CD4-positive, alpha-beta T cell treated with Interferon gamma for 1 hour (primary cell): Measurements from ENCODE around the gene NCBP2.

Experiments
- DNase-seq: peaks from one replicate; pipeline ENCODE4 v3.0.0-alpha.2; 2020

The NCBP2 gene

GRCh38 chr3:196942226-196942914, at the start of gene NCBP2:
Gene NCBP2 (minus strand): TSS chr3:196942528. CDS start chr3:196942503, 25 bp downstream.
- peak; percentile 98 for DNase-seq

- DNase-seq: no peak
Measured at GRCh38 chr3:196991581-196992460, 49.5 kb upstream of the NCBP2 start.

- no peak for DNase-seq
Measured at GRCh38 chr3:196990601-196991007, 48.3 kb upstream of the NCBP2 start.

- no peak for DNase-seq
Measured at GRCh38 chr3:196989721-196990262, 47.5 kb upstream of the NCBP2 start.

- no peak for DNase-seq
Measured at GRCh38 chr3:196988241-196989029, 46.1 kb upstream of the NCBP2 start.

GRCh38 chr3:196987022-196987421, 44.7 kb upstream of the NCBP2 start:
- no peak for DNase-seq

- no peak for DNase-seq
Measured at GRCh38 chr3:196985954-196986885, 43.9 kb upstream of the NCBP2 start.

- no peak for DNase-seq
Measured at GRCh38 chr3:196985298-196985697, 43.0 kb upstream of the NCBP2 start.

- no peak for DNase-seq
Measured at GRCh38 chr3:196983186-196983585, 40.9 kb upstream of the NCBP2 start.

GRCh38 chr3:196981657-196982056, 39.3 kb upstream of the NCBP2 start:
- no peak for DNase-seq

GRCh38 chr3:196979545-196979944, 37.2 kb upstream of the NCBP2 start:
- no peak for DNase-seq

- no peak for DNase-seq
Measured at GRCh38 chr3:196976941-196977340, 34.6 kb upstream of the NCBP2 start.

GRCh38 chr3:196975349-196975748, 33.0 kb upstream of the NCBP2 start:
- DNase-seq: no peak

GRCh38 chr3:196974661-196975060, 32.3 kb upstream of the NCBP2 start:
- no peak for DNase-seq

GRCh38 chr3:196971094-196971698, 28.9 kb upstream of the NCBP2 start:
- no peak for DNase-seq

- DNase-seq: no peak
Measured at GRCh38 chr3:196970547-196971093, 28.3 kb upstream of the NCBP2 start.

GRCh38 chr3:196969660-196970546, 27.6 kb upstream of the NCBP2 start:
- DNase-seq: peak; percentile 65

GRCh38 chr3:196969134-196969659, 26.9 kb upstream of the NCBP2 start:
- peak; percentile 18 for DNase-seq

GRCh38 chr3:196968233-196969133, 26.2 kb upstream of the NCBP2 start, which contains the start of gene PIGZ:
Gene PIGZ (minus strand): TSS chr3:196968833. CDS start chr3:196952031, 16,802 bp downstream.
- peak; percentile 4 for DNase-seq
